Tibial nerve (tissue), 4 donors: ENCODE results near the gene DAD1.

Experiments used
- CTCF ChIP-seq, 5 experiments: fragments of 200-600 bp in 3 of 5; fragments of 450-650 bp in 2 of 5; sonication (generic) in 3 of 5; IDR thresholded peaks; one replicate each; pipeline ENCODE4 v1.5.1; 2016 to 2019; ENCODE audit warnings: antibody characterized with exemption in 5 of 5, mild to moderate bottlenecking in 3 of 5, moderate library complexity in 2 of 5
- EP300 ChIP-seq, 2 donors: sonication (generic); formaldehyde crosslinking; IDR thresholded peaks; one replicate each; pipeline ENCODE4 v1.6.1; 2017; ENCODE audit warnings: antibody characterized with exemption in 2 of 2, mild to moderate bottlenecking in 1 of 2
- POLR2A ChIP-seq, 2 donors: fragments of 450-650 bp; IDR thresholded peaks; one replicate each; pipeline ENCODE4 v1.6.1; 2017; ENCODE audit warnings: antibody characterized with exemption in 2 of 2, mild to moderate bottlenecking in 2 of 2, moderate library complexity in 2 of 2

GRCh38 chr14:22588526-22589095, 413 bp downstream of the DAD1 start:
- TF ChIP-seq EP300 (IDR thresholded peaks at IDR 0.05) = no peak
- no peak for TF ChIP-seq POLR2A (IDR thresholded peaks at IDR 0.05)
- TF ChIP-seq CTCF (IDR thresholded peaks at IDR 0.05) = no peak
